ENCODE results near the gene RBMS1.

RBMS1 gene

DNA sequence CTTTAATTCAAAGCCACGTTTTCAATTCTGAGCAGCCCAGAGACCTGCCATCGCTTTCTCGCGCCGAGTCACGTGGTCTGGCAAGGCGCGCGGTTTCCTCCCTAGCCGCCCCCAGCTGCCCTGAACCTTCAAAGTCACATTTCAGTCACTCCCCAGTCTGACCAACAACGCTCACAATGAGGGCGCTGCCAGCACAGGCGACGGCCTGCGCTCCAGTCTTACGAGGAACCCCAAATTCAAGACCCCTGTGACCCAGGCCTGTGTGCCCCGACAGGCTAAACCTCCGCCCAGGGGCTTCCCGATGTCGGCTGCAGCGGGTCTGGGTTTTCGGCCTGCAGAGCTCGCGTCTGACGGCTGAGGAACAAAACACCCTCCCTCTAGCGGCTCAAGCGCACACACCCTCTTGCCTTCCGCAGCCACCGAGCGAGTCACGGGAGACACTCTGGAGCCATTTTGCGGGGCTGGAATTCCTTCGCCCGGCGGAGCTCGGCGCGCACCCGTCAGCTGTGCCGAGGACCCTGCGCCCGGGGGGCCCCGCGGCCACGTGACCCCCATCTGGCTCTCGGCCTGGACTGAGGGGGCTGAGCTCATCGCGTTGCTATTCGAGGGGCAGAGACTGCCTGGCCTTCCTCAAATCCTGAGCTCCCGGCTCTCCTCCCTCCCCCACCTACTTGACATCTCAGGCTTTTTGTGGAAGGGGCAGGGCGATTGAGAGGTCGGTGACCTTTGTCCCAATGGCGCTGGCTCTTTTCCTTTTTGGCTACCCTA is 223.6 kb downstream of the RBMS1 start:
- peak; percentile 74 for DNase-seq (ENCODE audit: insufficient read length, low spot score)
- no peak for TF ChIP-seq TAF1 (IDR thresholded peaks at IDR 0.05; ENCODE audit: low read depth, low read length)
- TF ChIP-seq SPI1 (IDR thresholded peaks at IDR 0.05; ENCODE audit: low read depth, low read length) = no peak
- no peak for TF ChIP-seq POLR2AphosphoS5 (IDR thresholded peaks at IDR 0.05; ENCODE audit: low read depth, low read length)
- no peak for TF ChIP-seq PAX5 (IDR thresholded peaks at IDR 0.05; ENCODE audit: insufficient read depth, low read length, severe bottlenecking)
- TF ChIP-seq POU2F2 (IDR thresholded peaks at IDR 0.05; ENCODE audit: low read depth, low read length) = no peak
- no peak for TF ChIP-seq POLR2A (IDR thresholded peaks at IDR 0.05; ENCODE audit: low read depth, low read length)
- no peak for FAIRE-seq

DNA sequence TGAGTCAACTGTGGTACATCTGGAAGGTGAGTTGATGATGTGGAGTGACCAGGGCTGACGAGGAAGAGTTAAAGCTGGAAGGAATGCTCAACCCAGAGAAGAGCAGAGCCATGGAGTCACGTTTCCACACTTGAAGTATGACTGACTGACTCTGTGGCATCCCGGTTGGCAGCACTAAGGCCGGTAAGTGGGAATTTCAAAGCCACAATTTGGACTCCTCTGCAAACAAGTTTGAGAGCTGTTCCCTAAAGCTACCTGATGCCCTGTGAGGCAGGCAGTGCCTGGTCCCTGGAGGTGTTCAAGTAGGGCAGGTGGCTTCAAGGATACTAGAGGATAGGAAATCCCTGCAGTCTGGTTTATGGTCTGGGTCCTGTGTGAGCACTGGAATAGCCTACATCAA is 224.2 kb downstream of the RBMS1 start:
- FAIRE-seq (no peak), DNase-seq (ENCODE audit: insufficient read length, low spot score) (no peak)
- TF ChIP-seq TAF1 (IDR thresholded peaks at IDR 0.05; ENCODE audit: low read depth, low read length) (no peak), PAX5 (IDR thresholded peaks at IDR 0.05; ENCODE audit: insufficient read depth, low read length, severe bottlenecking) (no peak), POLR2A (IDR thresholded peaks at IDR 0.05; ENCODE audit: low read depth, low read length) (no peak), POLR2AphosphoS5 (IDR thresholded peaks at IDR 0.05; ENCODE audit: low read depth, low read length) (no peak), SPI1 (IDR thresholded peaks at IDR 0.05; ENCODE audit: low read depth, low read length) (no peak), POU2F2 (IDR thresholded peaks at IDR 0.05; ENCODE audit: low read depth, low read length) (no peak)

DNA sequence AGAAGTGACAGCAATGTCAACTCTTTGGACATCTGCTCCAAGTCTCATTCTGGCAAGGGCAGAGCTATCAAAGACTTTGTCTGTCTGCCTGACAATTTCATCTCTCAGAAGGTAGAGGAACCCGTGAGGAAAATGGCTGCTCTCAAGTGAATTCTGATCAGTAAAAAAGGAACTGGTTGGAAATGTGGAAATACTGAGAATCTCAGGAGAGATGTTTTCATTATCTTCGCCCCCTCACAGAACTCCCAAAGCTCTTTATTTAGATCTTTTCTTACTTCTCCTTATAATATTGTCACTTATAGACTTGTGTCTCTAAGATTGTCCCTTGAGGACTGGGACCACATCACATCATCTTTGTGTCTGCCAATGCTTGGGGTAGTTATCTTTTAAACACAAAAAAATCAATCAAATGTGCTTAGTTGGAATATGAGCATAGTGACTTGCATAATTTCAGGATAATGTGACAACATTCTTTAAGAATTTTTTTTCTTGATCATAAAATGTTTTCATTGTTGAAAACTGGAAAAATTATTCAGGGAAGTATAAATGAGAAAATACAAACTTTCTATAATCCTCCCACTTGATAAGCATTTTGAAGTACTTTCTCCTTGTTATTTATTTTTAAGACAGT is 225.3 kb downstream of the RBMS1 start:
- FAIRE-seq = no peak
- no peak for DNase-seq (ENCODE audit: insufficient read length, low spot score)
- no peak for TF ChIP-seq PAX5 (IDR thresholded peaks at IDR 0.05; ENCODE audit: insufficient read depth, low read length, severe bottlenecking)
- TF ChIP-seq POU2F2 (IDR thresholded peaks at IDR 0.05; ENCODE audit: low read depth, low read length) = no peak
- no peak for TF ChIP-seq SPI1 (IDR thresholded peaks at IDR 0.05; ENCODE audit: low read depth, low read length)
- TF ChIP-seq TAF1 (IDR thresholded peaks at IDR 0.05; ENCODE audit: low read depth, low read length) = no peak
- no peak for TF ChIP-seq POLR2AphosphoS5 (IDR thresholded peaks at IDR 0.05; ENCODE audit: low read depth, low read length)
- TF ChIP-seq POLR2A (IDR thresholded peaks at IDR 0.05; ENCODE audit: low read depth, low read length) = no peak

DNA sequence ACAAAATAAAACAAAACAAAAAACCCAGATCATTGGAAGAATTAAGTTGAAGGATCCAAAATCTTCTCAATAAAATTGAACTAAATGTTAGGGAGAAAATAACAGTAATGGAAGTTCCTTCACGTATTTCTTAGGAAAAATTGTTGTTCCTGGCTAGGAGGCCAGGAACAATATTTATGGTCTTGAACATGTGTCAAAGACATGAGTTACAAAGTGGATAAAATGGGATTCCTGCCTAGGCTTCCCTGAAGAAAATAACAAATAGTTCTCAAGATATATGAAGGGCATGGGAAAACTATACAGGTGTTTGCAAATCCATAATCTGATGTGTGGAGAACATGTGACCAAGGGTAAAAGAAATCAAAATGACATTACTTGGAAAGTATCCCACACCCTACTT is 225.9 kb downstream of the RBMS1 start:
- no peak for TF ChIP-seq SPI1 (IDR thresholded peaks at IDR 0.05; ENCODE audit: low read depth, low read length)
- TF ChIP-seq POLR2AphosphoS5 (IDR thresholded peaks at IDR 0.05; ENCODE audit: low read depth, low read length) = no peak
- no peak for TF ChIP-seq PAX5 (IDR thresholded peaks at IDR 0.05; ENCODE audit: insufficient read depth, low read length, severe bottlenecking)
- no peak for TF ChIP-seq TAF1 (IDR thresholded peaks at IDR 0.05; ENCODE audit: low read depth, low read length)
- FAIRE-seq = no peak
- no peak for DNase-seq (ENCODE audit: insufficient read length, low spot score)

DNA sequence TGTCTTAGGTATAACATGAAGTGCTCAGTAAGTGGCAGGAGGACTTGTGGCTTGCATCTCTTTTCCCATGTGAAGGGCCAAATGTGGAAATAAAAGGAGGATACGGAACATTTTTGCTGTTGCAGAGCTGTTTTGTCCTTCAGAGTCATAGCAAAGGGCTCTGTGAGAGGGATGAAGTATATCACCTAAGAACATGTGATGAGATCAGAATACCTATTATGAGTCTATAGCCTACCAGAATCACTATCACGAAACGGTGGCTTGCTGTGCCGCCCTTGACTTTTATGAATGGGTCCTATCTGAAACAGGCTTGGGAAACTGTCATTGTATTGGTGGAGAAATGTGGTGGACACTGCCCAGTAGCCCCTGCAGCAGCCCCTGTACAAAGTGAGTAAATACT is 226.6 kb downstream of the RBMS1 start:
- no peak for FAIRE-seq

DNA sequence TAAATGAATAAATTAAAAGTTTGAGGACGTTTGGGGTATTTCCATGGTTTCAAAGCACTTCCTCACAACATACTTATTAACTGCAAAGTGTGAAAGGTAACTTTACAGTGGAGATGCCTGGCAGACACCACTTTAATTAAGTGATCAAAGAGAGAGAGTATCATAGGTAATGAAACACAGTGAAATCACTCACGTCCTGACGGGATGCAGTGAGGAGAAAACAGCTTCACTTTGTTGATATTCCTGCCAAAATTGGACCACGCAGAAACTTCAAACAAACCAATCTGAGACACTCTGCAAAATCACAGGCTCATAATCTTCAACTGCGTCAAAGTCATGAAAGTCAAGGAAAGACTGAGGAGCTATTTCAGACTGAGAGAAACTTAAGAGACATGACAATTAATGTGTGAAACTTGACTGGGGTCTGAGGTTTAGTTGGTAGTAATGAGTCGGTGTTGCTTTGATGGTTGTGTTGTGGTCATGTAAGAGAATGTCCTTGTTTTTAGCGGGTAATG is 227.5 kb downstream of the RBMS1 start:
- DNase-seq (ENCODE audit: insufficient read length, low spot score) (no peak), FAIRE-seq (no peak)
- no peak for TF ChIP-seq TAF1 (IDR thresholded peaks at IDR 0.05; ENCODE audit: low read depth, low read length)
- TF ChIP-seq POLR2AphosphoS5 (IDR thresholded peaks at IDR 0.05; ENCODE audit: low read depth, low read length) = no peak
- no peak for TF ChIP-seq PAX5 (IDR thresholded peaks at IDR 0.05; ENCODE audit: insufficient read depth, low read length, severe bottlenecking)
- no peak for TF ChIP-seq SPI1 (IDR thresholded peaks at IDR 0.05; ENCODE audit: low read depth, low read length)
- TF ChIP-seq POLR2A (IDR thresholded peaks at IDR 0.05; ENCODE audit: low read depth, low read length) = no peak

More for the DNA sequence above, 226.6 kb downstream of the RBMS1 start:
- TF ChIP-seq POU2F2 (IDR thresholded peaks at IDR 0.05; ENCODE audit: low read depth, low read length) (no peak), POLR2A (IDR thresholded peaks at IDR 0.05; ENCODE audit: low read depth, low read length) (no peak), TAF1 (IDR thresholded peaks at IDR 0.05; ENCODE audit: low read depth, low read length) (no peak), POLR2AphosphoS5 (IDR thresholded peaks at IDR 0.05; ENCODE audit: low read depth, low read length) (no peak), PAX5 (IDR thresholded peaks at IDR 0.05; ENCODE audit: insufficient read depth, low read length, severe bottlenecking) (no peak), SPI1 (IDR thresholded peaks at IDR 0.05; ENCODE audit: low read depth, low read length) (no peak)
- no peak for DNase-seq (ENCODE audit: insufficient read length, low spot score)

DNA sequence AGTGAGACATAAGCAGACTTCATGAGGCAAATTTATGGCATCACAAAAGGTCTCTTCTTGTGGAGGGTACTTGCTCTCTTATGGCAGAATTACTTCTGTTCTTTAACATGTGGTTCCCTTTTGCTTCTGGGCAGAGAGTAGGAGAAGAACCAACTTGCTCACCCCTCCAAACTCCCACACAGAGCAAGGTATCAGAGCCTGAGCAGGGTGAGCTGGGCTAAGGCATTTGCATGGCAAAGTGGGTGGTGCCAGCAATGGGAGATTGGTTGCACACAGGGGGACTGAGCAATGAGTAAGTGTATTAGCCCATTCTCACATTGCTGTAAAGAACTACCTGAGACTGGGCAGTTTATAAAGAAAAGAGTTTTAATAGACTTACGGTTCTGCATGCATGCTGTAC is 229.3 kb downstream of the RBMS1 start:
- DNase-seq (ENCODE audit: insufficient read length, low spot score) (no peak), FAIRE-seq (no peak)
- no peak for TF ChIP-seq POU2F2 (IDR thresholded peaks at IDR 0.05; ENCODE audit: low read depth, low read length)
- TF ChIP-seq POLR2AphosphoS5 (IDR thresholded peaks at IDR 0.05; ENCODE audit: low read depth, low read length) = no peak
- no peak for TF ChIP-seq POLR2A (IDR thresholded peaks at IDR 0.05; ENCODE audit: low read depth, low read length)
- TF ChIP-seq SPI1 (IDR thresholded peaks at IDR 0.05; ENCODE audit: low read depth, low read length) = no peak
- no peak for TF ChIP-seq PAX5 (IDR thresholded peaks at IDR 0.05; ENCODE audit: insufficient read depth, low read length, severe bottlenecking)
- no peak for TF ChIP-seq TAF1 (IDR thresholded peaks at IDR 0.05; ENCODE audit: low read depth, low read length)

DNA sequence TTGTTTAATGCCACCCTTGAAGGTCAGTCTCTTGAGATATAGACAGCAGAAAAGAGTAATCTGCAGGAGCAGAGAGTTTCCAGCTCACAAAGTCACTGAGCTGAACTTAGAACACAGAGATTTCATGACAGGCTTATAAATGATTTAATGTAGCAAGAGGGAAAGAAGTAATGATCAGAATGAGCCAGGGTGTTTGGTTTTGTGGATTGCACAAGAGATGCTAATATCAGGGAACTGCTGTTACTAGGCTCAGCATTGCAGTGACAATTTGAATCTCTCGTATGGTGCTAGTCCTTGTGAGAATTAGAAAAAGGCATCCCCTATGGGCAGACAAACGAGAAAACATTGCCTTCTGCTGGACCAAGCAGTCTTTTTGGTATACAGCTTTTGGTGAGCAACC is 231.9 kb downstream of the RBMS1 start:
- TF ChIP-seq PAX5 (IDR thresholded peaks at IDR 0.05; ENCODE audit: insufficient read depth, low read length, severe bottlenecking) (no peak), POLR2A (IDR thresholded peaks at IDR 0.05; ENCODE audit: low read depth, low read length) (no peak), TAF1 (IDR thresholded peaks at IDR 0.05; ENCODE audit: low read depth, low read length) (no peak), POU2F2 (IDR thresholded peaks at IDR 0.05; ENCODE audit: low read depth, low read length) (no peak), POLR2AphosphoS5 (IDR thresholded peaks at IDR 0.05; ENCODE audit: low read depth, low read length) (no peak), SPI1 (IDR thresholded peaks at IDR 0.05; ENCODE audit: low read depth, low read length) (no peak)
- DNase-seq (ENCODE audit: insufficient read length, low spot score) (no peak), FAIRE-seq (no peak)

DNA sequence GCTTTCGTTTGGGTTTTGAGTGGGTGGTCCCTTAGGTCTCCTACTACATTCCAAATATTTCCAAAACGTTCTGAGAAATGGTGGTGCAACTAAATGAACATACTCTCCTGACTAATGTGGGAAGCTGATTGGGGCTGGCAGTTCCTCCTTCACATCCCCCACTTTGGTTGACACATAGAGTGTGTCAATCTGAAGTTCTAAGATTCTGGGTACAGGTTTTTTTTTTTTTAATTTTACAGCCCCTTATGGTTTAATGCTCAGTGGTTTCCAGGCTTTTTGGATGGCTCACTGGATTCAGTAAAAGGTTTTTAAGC is 235.2 kb downstream of the RBMS1 start:
- DNase-seq (ENCODE audit: insufficient read length, low spot score) (no peak), FAIRE-seq (no peak)
- TF ChIP-seq POLR2A (IDR thresholded peaks at IDR 0.05; ENCODE audit: low read depth, low read length) (no peak), PAX5 (IDR thresholded peaks at IDR 0.05; ENCODE audit: insufficient read depth, low read length, severe bottlenecking) (no peak), POU2F2 (IDR thresholded peaks at IDR 0.05; ENCODE audit: low read depth, low read length) (no peak), TAF1 (IDR thresholded peaks at IDR 0.05; ENCODE audit: low read depth, low read length) (no peak), POLR2AphosphoS5 (IDR thresholded peaks at IDR 0.05; ENCODE audit: low read depth, low read length) (no peak), SPI1 (IDR thresholded peaks at IDR 0.05; ENCODE audit: low read depth, low read length) (no peak)

Data from GM12891 (cell line).